Osteoblast (primary cell): ENCODE data around the gene TTC38. TPM values are rescaled to one million over a fixed set of nuclear protein-coding genes. Genes with fewer than 3 reads are reported as not detected.

Source experiments
- DNase-seq: peaks from one replicate; pipeline ENCODE4 v3.0.0; 2011; ENCODE audit warnings: low spot score, mixed read lengths; ENCODE audit not compliant: insufficient read length; ENCODE audit errors: missing footprints
- H2AFZ ChIP-seq: 2 replicates; pipeline ENCODE4 v1.6.0; 2011; ENCODE audit warnings: mild to moderate bottlenecking, low read length
- H3K27ac ChIP-seq: 2 replicates; pipeline ENCODE4 v1.5.1; 2011; ENCODE audit warnings: mild to moderate bottlenecking, low read depth, low read length, moderate library complexity
- H3K27me3 ChIP-seq: 2 replicates; pipeline ENCODE4 v1.6.0; 2012; ENCODE audit warnings: mild to moderate bottlenecking, control low read depth, inconsistent platforms, low read length, moderate library complexity; ENCODE audit not compliant: insufficient read depth
- H3K36me3 ChIP-seq: 2 replicates; pipeline ENCODE4 v1.5.1; 2011; ENCODE audit warnings: mild to moderate bottlenecking, low read length, control low read depth, moderate library complexity; ENCODE audit not compliant: insufficient read depth
- H3K4me1 ChIP-seq: 2 replicates; pipeline ENCODE4 v1.5.1; 2011; ENCODE audit warnings: mild to moderate bottlenecking, low read length, control low read depth, moderate library complexity; ENCODE audit not compliant: insufficient read depth
- H3K4me2 ChIP-seq: 2 replicates; pipeline ENCODE4 v1.6.0; 2011; ENCODE audit warnings: mild to moderate bottlenecking, low read length; ENCODE audit not compliant: insufficient read depth
- H3K4me3 ChIP-seq: fragments of 200-600 bp; sonication (generic); 3 replicates; pipeline ENCODE4 v1.5.1; 2012; ENCODE audit warnings: mild to moderate bottlenecking, low read length, inconsistent platforms; ENCODE audit not compliant: insufficient read depth
- H3K79me2 ChIP-seq: 2 replicates; pipeline ENCODE4 v1.6.0; 2012; ENCODE audit warnings: mild to moderate bottlenecking, low read length, control low read depth, inconsistent platforms; ENCODE audit not compliant: insufficient read depth
- H3K9me3 ChIP-seq: 2 replicates; pipeline ENCODE4 v1.5.1; 2011; ENCODE audit warnings: low read depth, low read length, control low read depth
- H4K20me1 ChIP-seq: 2 replicates; pipeline ENCODE4 v1.6.0; 2012; ENCODE audit warnings: mild to moderate bottlenecking, low read length, control low read depth; ENCODE audit not compliant: insufficient read depth
- total RNA-seq: library from RNA; depleted of rRNA; stranded (reverse); fragments of >200 nt; gene quantifications from 2 replicates; pipeline ENCODE4 v1.2.3, GENCODE V29; 2012
- TF ChIP-seq, protein P1 (sequence below): IDR thresholded peaks from 2 replicates; pipeline ENCODE4 v1.5.1; 2011; ENCODE audit warnings: mild to moderate bottlenecking, low read depth, low read length, moderate library complexity; ENCODE audit errors: extremely low read depth

The TTC38 gene
- total RNA-seq, 1 donor: 29.3 TPM

GRCh38 chr22:46272762-46273431, 5.1 kb downstream of the TTC38 start:
- Histone ChIP-seq H4K20me1 (no peaks in the 10 kb centered on the region), H3K27ac (no peak overlapping the region), H3K36me3 (peaks cover 52% of the 10 kb centered on the region), H3K4me3 (no peak overlapping the region), H3K79me2 (peaks cover 10% of the 10 kb centered on the region), H2AFZ (no peak overlapping the region), H3K4me2 (no peak overlapping the region), H3K4me1 (peaks cover 3% of the 10 kb centered on the region), H3K27me3 (no peaks in the 10 kb centered on the region), H3K9me3 (no peaks in the 10 kb centered on the region)
- TF ChIP-seq, protein P1, sequence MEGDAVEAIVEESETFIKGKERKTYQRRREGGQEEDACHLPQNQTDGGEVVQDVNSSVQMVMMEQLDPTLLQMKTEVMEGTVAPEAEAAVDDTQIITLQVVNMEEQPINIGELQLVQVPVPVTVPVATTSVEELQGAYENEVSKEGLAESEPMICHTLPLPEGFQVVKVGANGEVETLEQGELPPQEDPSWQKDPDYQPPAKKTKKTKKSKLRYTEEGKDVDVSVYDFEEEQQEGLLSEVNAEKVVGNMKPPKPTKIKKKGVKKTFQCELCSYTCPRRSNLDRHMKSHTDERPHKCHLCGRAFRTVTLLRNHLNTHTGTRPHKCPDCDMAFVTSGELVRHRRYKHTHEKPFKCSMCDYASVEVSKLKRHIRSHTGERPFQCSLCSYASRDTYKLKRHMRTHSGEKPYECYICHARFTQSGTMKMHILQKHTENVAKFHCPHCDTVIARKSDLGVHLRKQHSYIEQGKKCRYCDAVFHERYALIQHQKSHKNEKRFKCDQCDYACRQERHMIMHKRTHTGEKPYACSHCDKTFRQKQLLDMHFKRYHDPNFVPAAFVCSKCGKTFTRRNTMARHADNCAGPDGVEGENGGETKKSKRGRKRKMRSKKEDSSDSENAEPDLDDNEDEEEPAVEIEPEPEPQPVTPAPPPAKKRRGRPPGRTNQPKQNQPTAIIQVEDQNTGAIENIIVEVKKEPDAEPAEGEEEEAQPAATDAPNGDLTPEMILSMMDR: no peak
- no peak for DNase-seq

GRCh38 chr22:46273432-46274148, 5.8 kb downstream of the TTC38 start:
- H3K36me3 ChIP-seq: peaks cover 59% of the 10 kb centered on the region
- H4K20me1 ChIP-seq: no peaks in the 10 kb centered on the region
- no peaks in the 10 kb centered on the region for H3K9me3 ChIP-seq
- no peak overlapping the region for H2AFZ ChIP-seq
- TF ChIP-seq, protein P1: no peak
- H3K4me1 ChIP-seq: peaks cover 3% of the 10 kb centered on the region
- no peak for DNase-seq
- H3K4me2 ChIP-seq: no peak overlapping the region
- H3K27ac ChIP-seq: no peak overlapping the region
- H3K79me2 ChIP-seq: peaks cover 5% of the 10 kb centered on the region
- no peaks in the 10 kb centered on the region for H3K27me3 ChIP-seq
- H3K4me3 ChIP-seq: no peak overlapping the region

DNA sequence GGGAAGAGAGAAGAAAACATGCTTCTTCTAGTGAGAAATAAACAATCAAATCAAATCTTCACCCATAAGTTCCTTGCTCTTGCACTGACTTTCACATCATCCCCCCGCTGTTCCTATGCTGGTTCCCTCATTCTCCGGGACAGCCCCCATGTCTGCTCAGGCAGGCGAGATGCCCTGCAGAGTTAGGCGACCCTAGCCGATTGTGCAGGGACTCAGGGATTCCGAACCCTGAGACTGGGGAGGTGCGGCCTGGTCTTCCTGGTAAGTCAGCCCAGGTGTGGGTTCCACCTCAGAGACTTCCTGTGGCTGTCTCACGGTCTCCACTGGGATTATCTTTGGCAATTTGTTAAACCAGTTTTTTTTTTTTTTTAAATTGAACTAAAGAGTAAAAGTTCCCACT, 6.6 kb downstream of the TTC38 start:
- Histone ChIP-seq H3K27ac (no peak overlapping the region), H4K20me1 (no peaks in the 10 kb centered on the region), H3K79me2 (peaks cover under 1% of the 10 kb centered on the region), H3K4me3 (no peak overlapping the region), H3K4me1 (peaks cover 1% of the 10 kb centered on the region), H3K36me3 (peaks cover 65% of the 10 kb centered on the region), H3K9me3 (no peaks in the 10 kb centered on the region), H2AFZ (no peak overlapping the region), H3K4me2 (no peak overlapping the region), H3K27me3 (no peaks in the 10 kb centered on the region)
- no peak for DNase-seq
- TF ChIP-seq, protein P1: no peak

DNA sequence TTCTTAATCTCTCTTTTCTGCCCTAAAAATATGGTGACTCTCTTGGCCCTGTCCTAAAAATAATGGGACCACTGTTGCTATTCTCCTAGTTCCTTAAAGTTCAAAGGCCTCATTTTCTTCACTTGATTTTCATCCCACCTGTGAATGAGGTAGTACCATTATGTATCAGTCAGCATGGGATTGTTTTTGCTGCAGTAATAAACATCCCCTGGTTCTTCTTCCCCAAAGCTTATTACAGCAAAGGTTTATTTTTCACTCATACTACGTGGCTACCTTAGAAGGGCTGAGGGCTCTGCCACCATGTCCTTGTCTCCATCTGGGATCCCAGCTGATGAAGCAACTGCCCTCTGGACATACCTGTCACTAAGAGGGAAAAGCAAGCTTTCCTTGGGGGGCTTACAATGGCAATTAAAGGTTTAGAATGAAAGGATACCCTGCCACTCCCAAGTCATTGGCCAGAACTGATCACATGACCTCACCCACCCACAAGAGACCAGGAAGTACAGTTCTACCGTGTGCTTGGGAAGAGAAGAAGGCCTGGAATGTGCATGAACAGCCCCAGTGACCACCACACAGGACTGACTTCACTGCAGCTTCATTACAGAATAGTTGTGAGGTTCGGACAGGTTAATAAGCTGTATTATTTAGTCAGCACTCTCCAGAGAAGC, 7.8 kb downstream of the TTC38 start:
- Histone ChIP-seq H3K4me3 (no peak overlapping the region), H2AFZ (no peak overlapping the region), H3K27ac (no peak overlapping the region), H3K36me3 (peaks cover 68% of the 10 kb centered on the region), H4K20me1 (no peaks in the 10 kb centered on the region), H3K79me2 (no peaks in the 10 kb centered on the region), H3K4me2 (no peak overlapping the region), H3K27me3 (no peaks in the 10 kb centered on the region), H3K9me3 (no peaks in the 10 kb centered on the region), H3K4me1 (no peaks in the 10 kb centered on the region)
- no peak for DNase-seq
- TF ChIP-seq, protein P1: no peak
